Measurements from ENCODE around the gene EBF4.
A peak's percentile ranks its signal among the peaks of the same experiment; 100 is the strongest.

EBF4 gene

DNA sequence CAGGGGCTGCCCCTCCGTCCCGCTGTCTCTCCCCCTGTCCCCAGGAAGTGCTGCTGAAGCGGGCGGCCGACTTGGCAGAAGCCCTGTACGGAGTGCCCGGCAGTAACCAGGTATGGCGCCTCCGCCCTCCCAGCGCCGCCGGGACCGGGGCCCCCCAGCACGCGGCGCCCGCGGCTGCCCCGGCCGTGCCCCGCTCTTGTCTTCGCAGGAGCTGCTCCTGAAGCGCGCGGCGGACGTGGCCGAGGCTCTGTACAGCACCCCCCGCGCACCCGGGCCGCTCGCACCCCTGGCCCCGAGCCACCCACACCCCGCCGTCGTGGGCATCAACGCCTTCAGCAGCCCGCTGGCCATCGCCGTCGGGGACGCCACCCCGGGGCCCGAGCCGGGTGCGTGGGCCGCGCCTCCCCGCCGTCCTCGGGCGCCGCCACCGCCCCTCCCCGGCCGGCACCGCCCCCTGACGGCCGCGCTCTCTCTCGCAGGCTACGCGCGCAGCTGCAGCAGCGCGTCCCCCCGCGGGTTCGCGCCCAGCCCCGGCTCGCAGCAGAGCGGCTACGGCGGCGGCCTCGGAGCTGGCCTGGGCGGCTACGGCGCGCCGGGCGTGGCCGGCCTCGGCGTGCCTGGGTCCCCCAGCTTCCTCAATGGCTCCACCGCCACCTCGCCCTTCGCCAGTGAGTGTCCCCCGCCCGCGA lies 59.4 kb downstream of the EBF4 start:
- no peak overlapping the region for H3K27ac ChIP-seq (ENCODE audit: low read depth, low read length)
- H3K27me3 ChIP-seq (ENCODE audit: insufficient read depth, low read length, poor library complexity): peaks cover 49% of the 10 kb centered on the region
- no peaks in the 10 kb centered on the region for H3K79me2 ChIP-seq (ENCODE audit: control insufficient read depth, insufficient read depth, low read length)
- no peak overlapping the region for H2BK120ac ChIP-seq (ENCODE audit: low read depth, low read length)
- no peak overlapping the region for H4K8ac ChIP-seq (ENCODE audit: low read depth, low read length)
- no peak overlapping the region for H2BK5ac ChIP-seq (ENCODE audit: low read length)
- peak overlapping the region; percentile 5 for H3K56ac ChIP-seq (ENCODE audit: low read length)
- H2AK5ac ChIP-seq (ENCODE audit: low read length): no peak overlapping the region
- H3K9ac ChIP-seq (ENCODE audit: low read length): no peak overlapping the region
- DNase-seq: no peak
- no peak overlapping the region for H2BK15ac ChIP-seq (replicated peaks; ENCODE audit: low read depth)
- H3K18ac ChIP-seq (ENCODE audit: low read length): no peak overlapping the region
- no peaks in the 10 kb centered on the region for H3K79me1 ChIP-seq (ENCODE audit: low read length)
- no peaks in the 10 kb centered on the region for H3K36me3 ChIP-seq (ENCODE audit: control insufficient read depth, insufficient read depth, low read length)
- H4K5ac ChIP-seq (ENCODE audit: low read length): no peak overlapping the region
- no peaks in the 10 kb centered on the region for H3K4me1 ChIP-seq (ENCODE audit: control insufficient read depth, low read depth, low read length)
- no CpG with 5 or more reads among the region's 93 CpGs for WGBS (ENCODE audit: extremely low coverage, insufficient coverage, low lambda C conversion rate)
- no peak overlapping the region for H3K23ac ChIP-seq (ENCODE audit: low read length)
- no peak overlapping the region for H3K4ac ChIP-seq (ENCODE audit: low read depth, low read length)
- H3K4me2 ChIP-seq (ENCODE audit: low read length): peak overlapping the region; percentile 37
- H3K4me3 ChIP-seq (ENCODE audit: low read length): no peak overlapping the region

DNA sequence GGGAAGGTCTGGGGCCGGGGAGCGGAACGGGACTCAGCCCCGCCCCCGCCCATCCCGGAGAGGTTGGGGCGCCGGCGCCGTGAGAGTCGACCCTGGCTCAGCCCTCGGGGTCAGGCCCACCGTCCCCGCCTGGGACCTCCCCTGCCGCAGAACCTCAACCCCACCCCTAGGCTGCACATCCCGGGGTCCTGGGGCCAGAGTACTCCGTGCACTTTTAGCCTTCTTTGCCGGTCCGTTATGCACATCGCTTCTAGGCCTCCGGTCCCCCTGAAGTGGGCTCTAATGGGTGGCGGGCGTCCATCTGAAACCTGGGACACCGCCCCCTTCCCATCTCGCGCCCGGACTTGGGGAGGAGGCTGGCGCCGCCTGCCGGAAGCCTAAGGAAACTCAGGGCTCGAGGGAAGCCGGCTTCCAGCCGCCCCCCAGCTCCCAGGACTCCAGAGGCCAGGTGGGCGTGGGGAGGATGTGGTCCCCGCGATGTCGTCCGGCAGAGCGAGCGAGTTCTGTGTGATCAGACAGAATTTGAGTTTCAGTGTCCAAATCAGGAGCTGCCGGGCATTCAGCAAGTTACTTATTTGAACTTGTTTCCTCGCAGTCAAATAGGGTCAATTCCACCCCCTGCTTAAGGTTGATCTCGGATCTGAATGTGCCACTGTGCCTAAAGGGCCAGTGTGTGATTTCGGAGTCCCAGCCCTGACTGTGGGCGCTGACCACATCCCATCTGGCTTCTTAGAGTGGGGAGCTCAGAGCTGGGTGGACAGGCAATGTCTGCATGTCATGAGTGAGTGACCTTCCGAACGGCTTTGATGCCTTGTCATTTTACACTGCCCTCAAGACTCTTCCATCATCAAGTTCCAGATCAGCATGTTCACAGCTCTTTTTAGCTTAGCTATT lies 60.2 kb downstream of the EBF4 start:
- Histone ChIP-seq H2AK5ac (ENCODE audit: low read length) (no peak overlapping the region), H3K18ac (ENCODE audit: low read length) (no peak overlapping the region), H3K36me3 (ENCODE audit: control insufficient read depth, insufficient read depth, low read length) (no peaks in the 10 kb centered on the region), H3K56ac (ENCODE audit: low read length) (peak overlapping the region; percentile 5), H3K9ac (ENCODE audit: low read length) (no peak overlapping the region), H3K27me3 (ENCODE audit: insufficient read depth, low read length, poor library complexity) (peaks cover 46% of the 10 kb centered on the region), H3K4ac (ENCODE audit: low read depth, low read length) (no peak overlapping the region), H2BK5ac (ENCODE audit: low read length) (no peak overlapping the region), H4K8ac (ENCODE audit: low read depth, low read length) (no peak overlapping the region), H2BK15ac (replicated peaks; ENCODE audit: low read depth) (no peak overlapping the region), H3K4me1 (ENCODE audit: control insufficient read depth, low read depth, low read length) (no peaks in the 10 kb centered on the region), H2BK120ac (ENCODE audit: low read depth, low read length) (no peak overlapping the region), H3K79me2 (ENCODE audit: control insufficient read depth, insufficient read depth, low read length) (no peaks in the 10 kb centered on the region), H3K27ac (ENCODE audit: low read depth, low read length) (no peak overlapping the region), H3K4me3 (ENCODE audit: low read length) (no peak overlapping the region), H3K23ac (ENCODE audit: low read length) (no peak overlapping the region), H3K4me2 (ENCODE audit: low read length) (peak overlapping the region; percentile 37), H3K79me1 (ENCODE audit: low read length) (no peaks in the 10 kb centered on the region), H4K5ac (ENCODE audit: low read length) (no peak overlapping the region)
- peak; percentile 71 for DNase-seq
- WGBS (ENCODE audit: extremely low coverage, insufficient coverage, low lambda C conversion rate): no CpG with 5 or more reads among the region's 47 CpGs

DNA sequence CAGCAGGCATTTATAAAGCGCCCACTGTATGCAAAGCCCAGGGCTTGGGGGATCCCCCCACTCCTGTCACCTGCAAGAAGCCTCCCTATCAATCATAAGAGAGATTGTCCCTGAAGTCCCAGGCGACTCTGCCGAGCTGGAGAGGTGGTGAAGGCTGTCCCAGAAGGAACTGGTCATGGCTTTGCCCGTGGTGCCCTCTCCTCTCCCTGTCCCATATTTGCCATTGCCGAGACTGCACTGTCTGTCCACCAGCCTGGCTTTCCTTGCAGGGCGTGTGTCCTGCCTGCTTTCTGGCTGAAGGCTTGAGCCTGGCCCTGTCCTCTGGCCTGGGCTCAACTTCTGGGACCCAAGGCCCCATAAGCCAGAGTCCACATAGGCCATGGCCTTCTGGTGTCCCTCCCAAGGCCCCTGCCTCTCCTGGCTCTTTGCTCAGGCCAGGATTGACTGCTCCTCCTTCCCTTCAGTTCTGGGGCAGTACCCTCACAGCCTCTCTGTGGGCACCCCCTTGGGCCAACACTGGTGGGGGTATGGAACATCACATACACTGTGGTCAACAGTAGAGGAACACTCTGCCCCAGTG lies 61.0 kb downstream of the EBF4 start:
- Histone ChIP-seq H3K9ac (ENCODE audit: low read length) (no peak overlapping the region), H3K79me2 (ENCODE audit: control insufficient read depth, insufficient read depth, low read length) (no peaks in the 10 kb centered on the region), H3K36me3 (ENCODE audit: control insufficient read depth, insufficient read depth, low read length) (no peaks in the 10 kb centered on the region), H3K4me1 (ENCODE audit: control insufficient read depth, low read depth, low read length) (no peaks in the 10 kb centered on the region), H2BK120ac (ENCODE audit: low read depth, low read length) (no peak overlapping the region), H3K18ac (ENCODE audit: low read length) (no peak overlapping the region), H2BK15ac (replicated peaks; ENCODE audit: low read depth) (no peak overlapping the region), H3K56ac (ENCODE audit: low read length) (no peak overlapping the region), H3K27me3 (ENCODE audit: insufficient read depth, low read length, poor library complexity) (peaks cover 40% of the 10 kb centered on the region), H2BK5ac (ENCODE audit: low read length) (no peak overlapping the region), H3K27ac (ENCODE audit: low read depth, low read length) (no peak overlapping the region), H4K5ac (ENCODE audit: low read length) (no peak overlapping the region), H3K4ac (ENCODE audit: low read depth, low read length) (no peak overlapping the region), H3K4me3 (ENCODE audit: low read length) (no peak overlapping the region), H2AK5ac (ENCODE audit: low read length) (no peak overlapping the region), H3K4me2 (ENCODE audit: low read length) (no peak overlapping the region), H4K8ac (ENCODE audit: low read depth, low read length) (no peak overlapping the region), H3K23ac (ENCODE audit: low read length) (no peak overlapping the region), H3K79me1 (ENCODE audit: low read length) (no peaks in the 10 kb centered on the region)
- no CpG with 5 or more reads among the region's 6 CpGs for WGBS (ENCODE audit: extremely low coverage, insufficient coverage, low lambda C conversion rate)
- DNase-seq: no peak

GRCh38 chr20:2754424-2754823 lies 61.8 kb downstream of the EBF4 start:
- no peak overlapping the region for H3K4ac ChIP-seq (ENCODE audit: low read depth, low read length)
- no peak overlapping the region for H3K18ac ChIP-seq (ENCODE audit: low read length)
- DNase-seq: no peak
- H3K79me1 ChIP-seq (ENCODE audit: low read length): no peaks in the 10 kb centered on the region
- H3K9ac ChIP-seq (ENCODE audit: low read length): no peak overlapping the region
- no peak overlapping the region for H3K56ac ChIP-seq (ENCODE audit: low read length)
- no peak overlapping the region for H2BK15ac ChIP-seq (replicated peaks; ENCODE audit: low read depth)
- H3K79me2 ChIP-seq (ENCODE audit: control insufficient read depth, insufficient read depth, low read length): no peaks in the 10 kb centered on the region
- H3K27ac ChIP-seq (ENCODE audit: low read depth, low read length): no peak overlapping the region
- no peak overlapping the region for H3K23ac ChIP-seq (ENCODE audit: low read length)
- H2BK5ac ChIP-seq (ENCODE audit: low read length): no peak overlapping the region
- H3K4me1 ChIP-seq (ENCODE audit: control insufficient read depth, low read depth, low read length): no peaks in the 10 kb centered on the region
- no peak overlapping the region for H3K4me2 ChIP-seq (ENCODE audit: low read length)
- H2BK120ac ChIP-seq (ENCODE audit: low read depth, low read length): no peak overlapping the region
- no peak overlapping the region for H4K5ac ChIP-seq (ENCODE audit: low read length)
- peaks cover 32% of the 10 kb centered on the region for H3K27me3 ChIP-seq (ENCODE audit: insufficient read depth, low read length, poor library complexity)
- no CpG with 5 or more reads among the region's 2 CpGs for WGBS (ENCODE audit: extremely low coverage, insufficient coverage, low lambda C conversion rate)
- no peak overlapping the region for H2AK5ac ChIP-seq (ENCODE audit: low read length)
- H3K36me3 ChIP-seq (ENCODE audit: control insufficient read depth, insufficient read depth, low read length): no peaks in the 10 kb centered on the region
- H4K8ac ChIP-seq (ENCODE audit: low read depth, low read length): no peak overlapping the region
- no peak overlapping the region for H3K4me3 ChIP-seq (ENCODE audit: low read length)

DNA sequence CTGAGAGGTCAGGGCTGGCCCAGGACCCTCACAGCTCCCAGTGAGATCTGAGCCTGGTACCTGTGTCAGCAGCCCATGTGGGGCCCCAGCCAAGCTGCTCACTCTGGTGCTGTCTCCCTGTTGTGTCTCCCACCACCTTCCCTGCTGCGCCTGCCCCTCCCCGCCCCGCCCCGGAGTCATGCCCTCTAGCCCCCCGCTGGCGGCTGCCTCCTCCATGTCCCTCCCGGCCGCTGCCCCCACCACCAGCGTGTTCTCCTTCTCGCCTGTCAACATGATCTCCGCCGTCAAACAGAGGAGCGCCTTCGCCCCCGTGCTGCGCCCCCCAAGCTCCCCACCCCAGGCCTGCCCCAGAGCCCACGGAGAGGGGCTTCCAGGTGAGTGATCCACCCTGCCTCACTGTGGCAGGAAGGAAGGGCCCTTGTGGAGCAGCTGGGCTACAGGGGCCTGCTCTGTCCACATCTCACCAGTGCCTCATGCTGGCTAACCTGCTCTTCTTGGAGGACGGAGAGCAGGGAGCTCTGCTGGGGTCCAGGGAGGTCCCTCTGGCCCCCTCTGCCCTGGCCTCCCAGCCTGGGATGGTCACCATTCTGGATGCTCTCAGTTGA lies 63.0 kb downstream of the EBF4 start:
- Histone ChIP-seq H3K18ac (ENCODE audit: low read length) (no peak overlapping the region), H3K23ac (ENCODE audit: low read length) (no peak overlapping the region), H3K4me1 (ENCODE audit: control insufficient read depth, low read depth, low read length) (no peaks in the 10 kb centered on the region), H3K27me3 (ENCODE audit: insufficient read depth, low read length, poor library complexity) (peaks cover 20% of the 10 kb centered on the region), H3K36me3 (ENCODE audit: control insufficient read depth, insufficient read depth, low read length) (no peaks in the 10 kb centered on the region), H4K5ac (ENCODE audit: low read length) (no peak overlapping the region), H2AK5ac (ENCODE audit: low read length) (no peak overlapping the region), H3K4ac (ENCODE audit: low read depth, low read length) (no peak overlapping the region), H3K4me3 (ENCODE audit: low read length) (no peak overlapping the region), H3K56ac (ENCODE audit: low read length) (no peak overlapping the region), H3K9ac (ENCODE audit: low read length) (no peak overlapping the region), H3K4me2 (ENCODE audit: low read length) (no peak overlapping the region), H3K79me2 (ENCODE audit: control insufficient read depth, insufficient read depth, low read length) (no peaks in the 10 kb centered on the region), H4K8ac (ENCODE audit: low read depth, low read length) (no peak overlapping the region), H3K79me1 (ENCODE audit: low read length) (no peaks in the 10 kb centered on the region), H2BK15ac (replicated peaks; ENCODE audit: low read depth) (no peak overlapping the region), H3K27ac (ENCODE audit: low read depth, low read length) (no peak overlapping the region), H2BK120ac (ENCODE audit: low read depth, low read length) (no peak overlapping the region), H2BK5ac (ENCODE audit: low read length) (no peak overlapping the region)
- WGBS (ENCODE audit: extremely low coverage, insufficient coverage, low lambda C conversion rate): no CpG with 5 or more reads among the region's 18 CpGs
- no peak for DNase-seq
